ENCODE results near the gene CSTA.

CSTA gene

GRCh38 chr3:122382888-122383666 is 58.0 kb downstream of the CSTA start, which contains the start of gene MIX23:
TSS of gene MIX23 (minus strand) at chr3:122383231. CDS start at chr3:122383224, 7 bp downstream.
- peak; percentile 90 for DNase-seq (ENCODE audit: low spot score)

GRCh38 chr3:122383771-122384697 is 59.0 kb downstream of the CSTA start, which contains the start of gene FAM162A:
TSS of gene FAM162A (plus strand) at chr3:122384182. CDS start at chr3:122384266, 84 bp downstream.
- peak; percentile 94 for DNase-seq (ENCODE audit: low spot score)

- DNase-seq (ENCODE audit: low spot score) = no peak
Measured at GRCh38 chr3:122387709-122388108, 62.7 kb downstream of the CSTA start.

GRCh38 chr3:122389197-122389596 is 64.1 kb downstream of the CSTA start:
- DNase-seq (ENCODE audit: low spot score) = no peak

- no peak for DNase-seq (ENCODE audit: low spot score)
Measured at GRCh38 chr3:122389892-122390291, 64.8 kb downstream of the CSTA start.

GRCh38 chr3:122390665-122391064 is 65.6 kb downstream of the CSTA start:
- DNase-seq (ENCODE audit: low spot score) = no peak

Data from SW480 (cell line).